HG03378 (cell line): Measurements from ENCODE around the gene NPAT.
A peak's percentile ranks its signal among the peaks of the same experiment; 100 is the strongest.

ENCODE experiments used
- ATAC-seq: cut with Tn5 transposase; IDR thresholded peaks from one replicate; pipeline ENCODE4 v1.9.1; 2021; ENCODE audit warnings: mild to moderate bottlenecking, moderate library complexity; ENCODE audit not compliant: unreplicated experiment

NPAT gene

GRCh38 chr11:108222574-108223347, at the start of gene NPAT, which contains the start of gene ATM:
NPAT (minus strand) TSS chr11:108222638; CDS start chr11:108222536, 102 bp downstream.
ATM (plus strand) TSS chr11:108223067; CDS start chr11:108227625, 4,558 bp downstream.
- ATAC-seq: peak; percentile 78

GRCh38 chr11:108269583-108269982, 47.1 kb upstream of the NPAT start:
- no peak for ATAC-seq

DNA sequence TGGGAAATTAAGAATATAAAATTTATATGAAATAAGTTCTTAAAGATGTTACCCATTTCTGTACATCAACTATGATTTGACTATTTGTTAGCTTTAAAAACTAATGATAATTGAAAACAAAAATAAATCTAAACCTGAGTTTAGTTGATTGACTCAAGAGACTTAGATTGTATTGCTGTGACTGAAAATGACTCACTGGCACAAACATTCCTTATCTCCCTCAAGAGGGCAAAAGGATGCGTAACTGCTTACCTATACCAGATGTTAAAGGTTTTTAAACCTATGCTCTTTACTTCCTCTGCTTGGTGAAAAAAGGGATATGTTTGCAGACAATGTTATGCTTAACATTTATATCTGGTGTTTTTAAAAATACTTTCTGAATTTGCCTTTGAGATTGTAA, 30.7 kb upstream of the NPAT start:
- no peak for ATAC-seq

- ATAC-seq: no peak
Observed at GRCh38 chr11:108246885-108247284, 24.4 kb upstream of the NPAT start.

DNA sequence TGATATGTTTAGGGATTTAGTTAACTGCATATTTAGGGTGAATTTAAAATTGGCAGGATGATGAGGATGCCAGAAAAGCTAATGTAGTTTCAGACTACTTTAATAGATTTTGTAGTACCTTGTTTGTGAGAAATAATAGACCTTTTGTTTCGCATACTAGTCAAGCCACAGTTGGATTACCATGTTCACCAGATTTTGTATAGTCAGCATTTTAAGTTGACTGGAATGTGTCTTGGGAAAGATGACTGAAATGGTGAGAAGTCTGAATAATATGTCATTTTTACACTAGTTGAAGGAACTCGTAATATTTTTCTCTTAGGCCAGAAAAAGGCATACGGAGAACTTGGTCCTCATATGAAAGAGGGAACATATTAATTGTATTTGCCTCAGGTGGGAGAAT, 23.9 kb upstream of the NPAT start:
- ATAC-seq: no peak

DNA sequence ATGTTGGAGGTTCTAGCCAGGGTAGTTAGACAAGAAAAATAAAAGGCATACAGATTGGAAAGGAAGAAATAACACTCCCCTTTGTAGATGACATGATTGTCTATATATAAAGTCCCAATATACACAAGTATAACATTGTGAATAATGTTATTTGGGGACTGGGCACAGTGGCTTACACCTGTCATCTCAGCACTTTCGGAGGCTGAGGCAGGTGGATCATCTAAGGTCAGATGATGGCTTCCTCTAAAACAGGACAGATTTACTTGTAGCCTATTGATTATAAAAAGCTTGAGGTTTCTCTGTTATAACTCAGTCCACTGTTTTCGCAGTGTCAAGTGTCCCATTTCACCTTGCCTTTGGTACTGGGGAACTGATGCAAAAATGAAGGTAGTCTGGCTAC, 20.0 kb upstream of the NPAT start:
- ATAC-seq: no peak

GRCh38 chr11:108241330-108242037, 19.0 kb upstream of the NPAT start:
- ATAC-seq: no peak

- ATAC-seq: no peak
Observed at GRCh38 chr11:108239076-108239475, 16.6 kb upstream of the NPAT start.

DNA sequence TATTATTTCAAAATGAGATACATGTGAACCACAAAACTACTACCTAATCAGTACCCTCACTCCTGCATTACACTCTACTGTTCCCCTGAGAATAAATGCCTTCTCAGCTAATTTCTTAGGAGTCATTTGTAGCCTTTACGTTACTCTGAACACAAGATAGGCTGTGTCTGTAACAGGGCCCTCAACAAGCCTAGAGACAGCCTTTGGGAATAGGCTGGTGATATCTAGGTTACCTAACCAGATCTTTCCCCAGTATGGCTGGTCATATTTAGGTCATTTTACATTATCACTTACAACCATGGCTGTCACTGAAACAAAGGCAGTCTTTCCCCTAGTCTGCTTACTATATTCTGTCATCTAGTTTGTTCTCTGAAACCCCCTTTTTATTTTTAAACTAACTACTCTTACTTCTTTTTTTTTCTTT, 14.6 kb upstream of the NPAT start:
- peak; percentile 60 for ATAC-seq

- ATAC-seq: no peak
Observed at GRCh38 chr11:108235633-108236032, 13.2 kb upstream of the NPAT start.

GRCh38 chr11:108235192-108235591, 12.8 kb upstream of the NPAT start:
- ATAC-seq: no peak

GRCh38 chr11:108233277-108233945, 11.0 kb upstream of the NPAT start:
- no peak for ATAC-seq

GRCh38 chr11:108228251-108228650, 5.8 kb upstream of the NPAT start:
- no peak for ATAC-seq

GRCh38 chr11:108226036-108226435, 3.6 kb upstream of the NPAT start:
- no peak for ATAC-seq

DNA sequence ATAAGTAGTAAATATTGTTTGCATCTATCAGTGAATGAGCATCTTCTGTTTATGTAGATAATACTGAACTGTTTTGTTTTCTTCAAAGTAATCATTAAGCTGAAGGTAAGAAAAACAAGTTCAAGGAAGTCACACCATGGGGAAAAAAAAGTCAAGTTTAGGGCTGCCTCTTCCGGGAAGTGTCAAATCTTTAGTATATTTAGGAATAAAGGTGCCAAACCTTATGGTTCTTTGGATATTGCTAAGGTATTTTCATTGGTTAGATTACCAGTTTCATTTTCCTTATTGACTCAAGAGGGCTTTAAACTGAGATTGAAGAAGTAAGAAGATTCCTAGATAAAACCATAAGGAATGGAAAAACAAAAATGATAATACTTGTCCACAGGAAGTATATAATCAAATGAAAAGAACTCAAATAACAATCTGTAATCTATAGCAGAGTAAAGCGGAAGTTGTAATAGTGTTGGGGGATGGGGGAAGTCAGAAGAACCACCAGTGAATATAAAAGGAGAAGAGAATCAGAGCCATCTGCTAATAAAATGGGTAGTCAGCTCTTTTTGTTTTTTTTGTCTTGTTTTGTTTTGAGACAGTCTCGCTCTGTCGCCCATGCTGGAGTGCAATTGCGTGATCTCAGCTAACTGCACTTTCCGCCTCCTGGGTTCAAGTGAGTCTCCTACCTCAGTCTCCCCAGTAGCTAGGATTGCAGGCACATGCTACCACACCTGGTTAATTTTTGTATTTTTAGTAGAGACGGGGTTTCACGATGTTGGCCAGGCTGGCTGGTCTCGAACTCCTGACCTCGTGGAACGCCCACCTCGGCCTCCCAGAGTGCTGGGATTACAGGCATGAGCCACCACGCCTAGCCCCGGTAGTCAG, 2.7 kb upstream of the NPAT start:
- ATAC-seq: no peak

- ATAC-seq: no peak
Observed at GRCh38 chr11:108224366-108224765, 1.9 kb upstream of the NPAT start.

GRCh38 chr11:108223348-108224149, 1.1 kb upstream of the NPAT start:
- peak; percentile 41 for ATAC-seq

DNA sequence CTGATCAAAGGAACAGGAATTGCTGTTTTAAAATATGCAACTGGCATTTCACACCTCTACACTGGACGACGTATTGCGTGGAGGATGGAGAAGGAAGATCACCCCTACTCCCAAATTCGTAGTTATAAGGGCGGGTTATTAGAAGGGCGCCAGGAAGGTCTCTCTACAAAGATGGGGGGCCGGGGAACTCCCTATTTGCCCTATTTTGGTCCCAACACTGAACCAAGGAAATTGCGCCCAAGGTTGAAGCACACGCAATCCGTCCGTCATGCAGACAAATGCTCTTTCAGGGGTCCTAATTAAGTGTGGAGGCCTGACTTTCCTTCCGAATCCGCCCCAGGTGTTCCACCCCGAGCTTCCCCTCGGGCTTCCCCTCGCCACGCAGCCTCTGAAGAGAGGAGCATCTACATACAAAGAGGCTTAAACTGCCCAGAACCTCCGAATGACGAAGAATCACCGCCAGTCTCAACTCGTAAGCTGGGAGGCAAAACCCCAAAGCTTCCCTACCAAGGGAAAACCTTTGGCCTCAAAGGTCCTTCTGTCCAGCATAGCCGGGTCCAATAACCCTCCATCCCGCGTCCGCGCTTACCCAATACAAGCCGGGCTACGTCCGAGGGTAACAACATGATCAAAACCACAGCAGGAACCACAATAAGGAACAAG, 396 bp downstream of the NPAT start:
- ATAC-seq: no peak

GRCh38 chr11:108221371-108221770, 1.1 kb downstream of the NPAT start:
- ATAC-seq: no peak
